IPS-18c (cell line): ENCODE measurements around the gene TNRC6A.
"Not testable (repeated sequence)": the region's sequence is repeated elsewhere in the genome, so short reads cannot be mapped to it uniquely, and the experiment has no call there.

Source experiments
- H3K4me3 ChIP-seq: 2 replicates; pipeline ENCODE4 v1.7.0; 2013; ENCODE audit warnings: low read depth, mild to moderate bottlenecking, low read length, moderate library complexity; ENCODE audit not compliant: insufficient read depth
- H3K9me3 ChIP-seq: one replicate; pipeline ENCODE4 v1.6.1; 2013; ENCODE audit warnings: mild to moderate bottlenecking, low read length, moderate library complexity; ENCODE audit not compliant: control insufficient read depth, insufficient read depth

TNRC6A gene

DNA sequence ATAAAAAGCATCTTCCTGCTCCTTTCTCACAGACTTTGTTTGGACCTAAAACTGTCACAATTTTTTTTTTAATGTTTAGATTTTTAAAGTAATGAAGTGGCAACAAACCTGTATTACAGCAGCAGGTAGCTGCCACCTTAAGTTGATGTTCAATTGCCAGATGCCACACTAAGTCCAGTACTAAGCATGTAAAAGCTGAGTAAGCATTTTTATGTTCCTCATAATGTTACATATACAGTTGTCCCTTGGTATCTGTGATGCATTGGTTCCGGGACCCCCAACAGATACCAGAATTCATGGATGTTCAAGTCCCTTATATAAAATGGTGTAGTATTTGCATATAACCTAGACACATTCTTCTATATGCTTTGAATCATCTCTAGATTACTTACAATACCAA, 45.1 kb downstream of the TNRC6A start:
- no peak overlapping the region for H3K4me3 ChIP-seq
- no peaks in the 10 kb centered on the region for H3K9me3 ChIP-seq

DNA sequence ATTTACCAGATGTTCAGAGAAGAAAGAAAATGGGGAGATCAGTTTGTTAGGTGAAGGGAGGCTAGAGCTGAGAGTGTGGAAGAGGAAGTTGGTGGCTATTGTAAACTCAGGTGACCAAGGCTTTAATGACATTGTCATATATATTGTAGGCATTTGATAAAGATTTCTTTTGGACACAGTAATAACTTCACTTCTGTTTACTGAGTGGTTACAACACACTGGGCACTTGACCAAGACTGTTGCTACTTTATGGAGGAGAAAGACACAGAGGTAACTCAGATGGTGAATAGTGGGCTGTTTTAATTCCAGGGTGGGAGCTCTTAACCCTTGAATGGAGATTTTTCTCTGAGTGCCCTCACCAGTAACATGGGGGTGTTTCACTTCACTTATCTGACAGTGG, 46.0 kb downstream of the TNRC6A start:
- H3K9me3 ChIP-seq: no peaks in the 10 kb centered on the region
- H3K4me3 ChIP-seq: no peak overlapping the region

DNA sequence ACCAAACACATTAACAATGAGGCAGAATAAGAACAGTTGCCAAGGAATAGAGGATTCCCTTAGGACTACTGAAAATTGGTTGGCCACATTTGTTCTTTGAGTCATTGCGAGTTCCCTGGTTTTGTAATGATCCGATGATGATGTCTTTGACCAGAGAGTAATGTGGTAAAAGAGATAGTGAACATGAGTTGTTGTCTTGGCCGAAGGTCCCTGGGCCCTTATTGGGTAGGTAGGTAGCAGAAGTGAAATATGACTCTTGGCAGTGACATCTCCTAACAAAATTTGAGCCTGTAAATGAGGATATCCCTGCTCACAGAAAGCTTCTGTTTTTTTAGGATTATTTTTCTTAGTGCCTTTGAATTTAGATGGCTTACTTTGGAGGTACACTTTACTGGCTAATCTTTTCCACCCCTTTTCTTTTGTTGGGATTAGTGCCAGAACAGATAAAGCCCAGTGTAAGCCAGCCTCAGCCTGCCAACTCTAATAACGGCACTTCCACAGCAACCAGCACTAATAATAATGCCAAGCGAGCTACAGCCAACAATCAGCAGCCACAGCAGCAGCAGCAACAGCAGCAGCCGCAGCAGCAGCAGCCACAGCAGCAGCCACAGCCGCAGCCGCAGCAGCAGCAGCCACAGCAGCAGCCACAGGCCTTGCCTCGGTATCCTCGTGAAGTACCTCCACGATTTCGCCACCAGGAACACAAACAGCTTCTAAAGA, 47.2 kb downstream of the TNRC6A start:
- no peak overlapping the region for H3K4me3 ChIP-seq
- H3K9me3 ChIP-seq: no peaks in the 10 kb centered on the region

DNA sequence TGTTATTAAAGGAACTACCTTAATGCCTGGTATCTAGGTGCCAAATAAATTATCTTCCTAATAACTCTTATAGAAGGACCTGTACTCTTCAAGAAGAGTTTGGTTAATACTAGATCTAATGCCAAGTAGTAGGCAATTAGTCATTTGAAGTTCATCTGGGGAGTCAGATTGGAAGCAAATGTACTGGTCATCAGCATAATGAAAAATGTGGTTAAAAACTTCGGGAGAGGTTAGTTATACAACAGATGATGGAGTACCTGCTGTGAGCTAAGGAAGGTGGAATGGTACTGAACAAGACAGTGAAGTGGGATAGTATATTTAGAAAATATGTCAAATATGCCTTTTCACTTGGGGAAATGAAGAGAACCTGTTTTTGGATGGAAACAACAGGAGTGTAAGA, 49.2 kb downstream of the TNRC6A start:
- H3K4me3 ChIP-seq: no peak overlapping the region
- H3K9me3 ChIP-seq: no peaks in the 10 kb centered on the region

DNA sequence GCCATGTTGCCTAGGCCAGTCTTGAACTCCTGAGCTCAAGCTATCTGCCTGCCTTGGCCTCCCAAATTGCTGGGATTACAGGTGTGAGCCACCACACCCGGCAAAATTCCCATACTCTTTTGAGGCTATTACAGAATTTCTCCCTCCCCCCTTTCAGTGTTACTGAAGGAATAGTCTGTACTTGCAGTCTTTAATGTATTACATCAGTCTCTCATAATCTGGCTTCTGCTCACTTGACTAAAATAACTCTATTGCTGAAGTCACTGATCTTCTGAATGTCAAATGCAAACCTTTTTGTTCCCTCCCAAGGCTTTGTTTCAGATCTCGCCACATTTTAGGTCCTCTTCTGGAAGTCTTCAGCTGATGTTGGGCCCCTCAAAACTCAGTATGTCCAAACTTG, 51.8 kb downstream of the TNRC6A start:
- Histone ChIP-seq H3K4me3 (no peak overlapping the region), H3K9me3 (no peaks in the 10 kb centered on the region)

DNA sequence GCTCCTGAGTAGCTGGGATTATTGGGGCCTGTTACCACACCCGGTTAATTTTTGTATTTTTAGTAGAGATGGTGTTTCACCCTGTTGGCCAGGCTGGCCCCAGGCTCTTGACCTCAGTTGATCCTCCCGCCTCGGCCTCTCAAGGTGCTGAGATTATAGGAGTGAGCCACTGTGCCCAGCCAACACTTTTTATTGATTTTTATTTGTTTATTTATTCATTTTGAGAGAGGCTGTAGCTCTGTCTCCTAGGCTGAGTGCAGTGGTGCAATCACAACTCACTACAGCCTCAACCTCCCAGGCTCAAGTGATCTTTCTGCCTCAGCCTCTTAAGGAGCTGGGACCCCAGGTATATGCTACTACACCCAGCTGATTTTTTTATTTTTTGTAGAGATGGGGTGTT, 54.7 kb downstream of the TNRC6A start:
- H3K9me3 ChIP-seq: no peaks in the 10 kb centered on the region
- H3K4me3 ChIP-seq: no peak overlapping the region

DNA sequence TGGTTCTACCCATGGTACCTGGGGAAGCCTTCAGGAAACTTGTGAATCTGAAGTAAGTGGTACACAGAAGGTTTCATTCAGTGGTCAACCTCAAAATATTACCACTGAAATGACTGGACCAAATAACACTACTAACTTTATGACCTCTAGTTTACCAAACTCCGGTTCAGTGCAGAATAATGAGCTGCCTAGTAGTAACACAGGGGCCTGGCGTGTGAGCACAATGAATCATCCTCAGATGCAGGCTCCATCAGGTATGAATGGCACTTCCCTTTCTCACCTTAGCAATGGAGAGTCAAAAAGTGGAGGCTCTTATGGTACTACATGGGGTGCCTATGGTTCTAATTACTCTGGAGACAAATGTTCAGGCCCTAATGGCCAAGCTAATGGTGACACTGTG, 60.4 kb downstream of the TNRC6A start:
- no peak overlapping the region for H3K4me3 ChIP-seq

DNA sequence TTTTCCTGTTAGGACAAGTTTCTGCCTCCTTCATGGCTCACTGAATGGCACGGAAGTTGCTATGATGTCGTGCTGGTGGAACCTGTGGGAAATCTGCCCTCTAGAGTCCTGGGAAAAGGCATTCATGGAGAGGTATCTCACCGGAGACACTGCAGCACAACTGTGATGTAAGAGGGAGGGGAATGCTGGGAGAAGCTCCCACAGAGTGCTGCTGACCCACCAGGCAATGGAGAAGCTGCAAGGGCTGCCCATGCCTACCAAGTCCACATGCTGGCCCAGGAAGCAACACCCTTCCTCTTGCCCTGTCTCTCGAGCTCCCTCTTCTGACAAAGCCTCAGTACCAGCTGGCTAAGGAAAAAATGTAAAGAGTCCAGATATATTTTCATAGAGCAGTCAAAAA, 71.1 kb downstream of the TNRC6A start:
- Histone ChIP-seq H3K9me3 (no peaks in the 10 kb centered on the region), H3K4me3 (no peak overlapping the region)

More for the DNA sequence above, 60.4 kb downstream of the TNRC6A start:
- H3K9me3 ChIP-seq: no peaks in the 10 kb centered on the region

DNA sequence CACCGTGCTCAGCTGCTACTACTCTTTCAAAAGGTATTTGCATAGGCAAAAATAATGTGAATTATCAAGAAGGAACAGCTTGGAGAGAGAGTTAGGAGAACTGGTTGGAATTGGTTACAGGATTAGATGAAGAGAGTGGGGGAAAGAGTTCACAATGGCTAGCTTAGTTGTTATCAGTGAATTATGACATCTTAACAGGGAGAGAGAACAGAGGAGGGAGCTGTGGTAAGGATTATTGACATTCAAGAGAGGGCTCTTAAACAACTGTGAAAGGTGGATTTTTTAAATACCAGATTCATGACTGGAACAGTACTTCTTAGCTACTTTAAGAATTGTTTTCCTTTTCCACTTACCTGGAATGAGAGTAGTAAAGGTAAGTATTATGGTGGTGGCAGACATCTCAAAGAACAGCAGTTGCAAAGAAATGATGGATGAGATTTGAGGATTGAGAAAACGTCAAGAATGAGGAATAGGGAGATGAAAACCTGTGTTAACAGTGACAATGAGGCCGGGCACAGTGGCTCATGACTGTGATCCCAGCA, 72.4 kb downstream of the TNRC6A start:
- Histone ChIP-seq H3K9me3 (no peaks in the 10 kb centered on the region), H3K4me3 (no peak overlapping the region)

DNA sequence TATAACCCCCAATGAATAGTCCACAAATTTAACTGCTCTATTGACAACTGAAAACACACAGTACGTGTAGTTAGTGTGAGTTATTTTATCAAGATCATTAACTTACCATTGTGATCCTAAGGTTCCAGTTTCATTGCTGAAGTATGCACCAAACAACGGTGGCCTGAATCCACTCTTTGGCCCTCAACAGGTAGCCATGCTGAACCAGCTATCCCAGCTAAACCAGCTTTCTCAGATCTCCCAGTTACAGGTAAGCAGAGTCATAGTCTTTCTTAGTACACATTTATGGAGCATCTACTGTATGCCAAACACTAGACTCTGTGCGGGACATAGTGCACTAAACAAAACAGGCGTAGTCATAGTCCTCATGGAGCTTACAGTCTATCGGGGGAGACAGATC, 76.0 kb downstream of the TNRC6A start:
- no peaks in the 10 kb centered on the region for H3K9me3 ChIP-seq
- H3K4me3 ChIP-seq: no peak overlapping the region

DNA sequence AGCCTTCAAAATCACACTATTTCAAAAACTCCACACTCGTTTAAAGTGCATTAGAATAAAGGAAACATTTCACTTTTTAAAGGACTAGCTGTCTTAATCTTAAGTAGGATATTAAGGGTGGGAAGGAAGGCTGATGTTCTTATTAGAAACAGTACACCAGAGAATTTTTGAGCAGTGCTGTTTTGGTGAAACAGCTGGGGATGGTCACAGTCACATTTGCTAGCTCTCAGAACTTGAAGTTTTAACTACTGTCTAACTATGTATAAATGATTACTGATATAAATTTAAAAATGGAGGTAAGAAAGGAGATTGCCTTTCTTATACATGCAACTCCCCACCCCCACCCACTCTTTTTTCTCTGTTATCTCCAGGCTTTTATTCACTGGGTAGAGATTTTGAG, 77.8 kb downstream of the TNRC6A start:
- Histone ChIP-seq H3K9me3 (no peaks in the 10 kb centered on the region), H3K4me3 (no peak overlapping the region)

DNA sequence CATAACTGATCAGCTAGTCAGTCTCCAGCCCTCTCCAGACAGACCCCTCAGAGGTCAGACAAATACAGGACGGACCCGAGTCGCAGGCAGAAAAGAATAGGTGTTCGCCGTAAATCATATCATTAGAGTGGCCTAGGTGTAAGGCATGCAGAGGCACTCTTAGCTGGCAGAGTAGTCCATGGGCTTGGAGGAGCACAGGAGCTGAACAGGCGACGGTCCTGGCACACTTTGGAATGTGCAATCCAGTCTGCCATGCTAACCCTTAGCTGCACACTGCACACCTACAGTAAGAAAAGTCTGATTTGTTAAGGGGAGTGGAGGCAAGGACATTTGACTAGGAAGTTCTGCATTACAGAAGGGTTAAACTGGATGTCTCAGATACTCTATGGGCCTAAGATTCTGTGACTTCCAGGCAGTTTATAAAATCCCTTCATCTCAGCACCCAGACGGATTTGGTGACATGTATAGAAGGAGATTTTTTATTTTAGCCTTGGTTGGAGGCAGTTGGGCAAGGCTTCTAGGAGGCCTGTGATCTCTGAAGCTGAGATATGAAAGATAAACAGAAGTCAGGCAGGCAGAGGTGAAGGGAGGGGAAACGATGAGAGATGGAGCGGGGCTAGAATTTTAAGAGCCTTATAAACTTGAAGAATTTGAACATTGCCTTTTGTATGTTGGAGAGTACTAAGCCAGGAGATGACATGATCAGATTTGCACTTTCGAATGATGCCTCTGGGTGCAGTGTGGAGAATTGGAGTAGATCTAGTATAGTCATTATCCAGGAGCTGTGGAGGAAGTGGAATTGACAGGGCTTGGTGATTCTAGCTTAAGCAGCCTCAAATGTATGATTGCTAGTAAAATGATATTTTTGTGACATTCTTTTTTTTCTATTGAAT, 81.7 kb downstream of the TNRC6A start:
- no peaks in the 10 kb centered on the region for H3K9me3 ChIP-seq
- no peak overlapping the region for H3K4me3 ChIP-seq

DNA sequence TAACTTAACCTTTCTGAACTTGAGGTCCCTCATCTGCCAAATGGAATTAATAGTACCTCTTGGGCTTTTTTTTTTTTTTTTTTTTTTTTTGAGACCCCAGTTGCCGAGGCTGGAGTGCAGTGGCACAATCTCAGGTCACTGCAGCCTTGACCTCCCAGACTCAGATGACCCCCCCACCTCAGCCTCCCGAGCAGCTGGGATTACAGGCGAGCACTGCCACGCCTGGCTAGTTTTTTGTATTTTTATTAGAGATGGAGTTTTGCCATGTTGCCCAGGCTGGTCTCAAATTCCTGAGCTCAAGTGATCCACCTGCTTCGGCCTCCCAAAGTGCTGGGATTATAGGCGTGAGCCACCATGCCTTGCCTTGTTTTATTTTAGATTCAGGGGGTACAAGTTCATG, 83.4 kb downstream of the TNRC6A start:
- H3K9me3 ChIP-seq: not testable (repeated sequence)

DNA sequence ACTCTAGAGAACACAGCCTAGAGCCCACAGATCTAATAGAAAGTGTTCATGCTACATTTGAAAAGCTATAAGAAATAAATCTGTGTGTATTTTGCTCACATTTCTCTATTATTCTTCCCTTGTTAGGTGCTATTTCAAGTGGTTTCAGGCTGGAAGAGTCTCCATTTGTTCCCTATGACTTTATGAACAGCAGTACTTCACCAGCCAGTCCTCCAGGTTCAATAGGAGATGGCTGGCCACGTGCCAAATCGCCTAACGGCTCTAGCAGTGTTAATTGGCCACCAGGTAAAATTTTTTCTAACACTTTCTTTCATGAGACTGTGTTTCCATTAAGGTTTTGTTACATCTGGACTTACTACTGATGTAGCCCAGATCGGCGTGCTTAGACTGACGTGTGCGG, 85.6 kb downstream of the TNRC6A start:
- H3K9me3 ChIP-seq: no peaks in the 10 kb centered on the region
- H3K4me3 ChIP-seq: no peak overlapping the region

More for the DNA sequence above, 83.4 kb downstream of the TNRC6A start:
- H3K4me3 ChIP-seq: not testable (repeated sequence)

DNA sequence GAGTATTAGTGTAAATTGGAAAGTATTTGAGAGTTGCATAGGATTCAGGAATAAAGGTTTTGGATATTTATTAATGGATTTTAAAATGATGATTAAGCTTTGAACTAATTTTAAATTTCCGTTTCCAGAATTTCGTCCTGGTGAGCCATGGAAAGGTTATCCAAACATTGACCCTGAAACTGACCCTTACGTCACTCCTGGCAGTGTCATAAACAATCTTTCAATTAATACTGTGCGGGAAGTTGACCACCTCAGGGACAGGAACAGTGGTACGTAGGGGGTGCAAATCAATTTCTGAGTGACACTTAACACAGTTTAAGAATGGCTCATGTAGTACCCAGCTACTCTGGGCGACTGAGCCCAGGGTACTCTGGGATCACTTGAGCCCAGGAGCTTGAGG, 87.2 kb downstream of the TNRC6A start:
- H3K4me3 ChIP-seq: no peak overlapping the region

DNA sequence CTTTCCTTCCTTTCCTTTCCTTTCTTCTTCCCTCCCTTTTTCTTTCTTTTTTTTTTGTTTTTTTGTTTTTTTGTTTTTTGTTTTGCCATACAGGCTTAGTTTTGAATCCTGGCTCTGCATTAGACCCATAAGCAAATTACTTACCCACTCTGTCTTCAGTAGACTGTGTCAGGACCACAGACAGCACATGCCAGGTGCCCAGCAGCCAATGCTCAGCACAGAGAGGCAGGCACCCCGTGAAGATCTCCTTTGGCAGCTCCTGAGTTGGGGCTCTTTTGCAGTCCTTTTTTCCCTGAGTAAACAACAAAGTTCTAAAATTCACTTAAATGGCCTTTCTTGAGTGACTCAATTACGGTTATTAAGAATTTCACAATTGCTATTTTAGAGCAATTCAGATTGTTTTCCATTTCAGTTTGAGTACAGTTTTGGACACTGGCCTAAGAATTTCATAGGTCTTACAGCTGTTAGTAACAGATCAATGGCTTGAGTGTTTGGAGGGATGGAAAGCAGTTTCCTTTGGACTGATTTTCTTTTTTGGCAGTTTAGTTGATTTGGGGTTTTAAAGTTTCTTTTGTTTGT, 90.1 kb downstream of the TNRC6A start:
- no peak overlapping the region for H3K4me3 ChIP-seq
- H3K9me3 ChIP-seq: no peaks in the 10 kb centered on the region

More for the DNA sequence above, 87.2 kb downstream of the TNRC6A start:
- H3K9me3 ChIP-seq: no peaks in the 10 kb centered on the region

DNA sequence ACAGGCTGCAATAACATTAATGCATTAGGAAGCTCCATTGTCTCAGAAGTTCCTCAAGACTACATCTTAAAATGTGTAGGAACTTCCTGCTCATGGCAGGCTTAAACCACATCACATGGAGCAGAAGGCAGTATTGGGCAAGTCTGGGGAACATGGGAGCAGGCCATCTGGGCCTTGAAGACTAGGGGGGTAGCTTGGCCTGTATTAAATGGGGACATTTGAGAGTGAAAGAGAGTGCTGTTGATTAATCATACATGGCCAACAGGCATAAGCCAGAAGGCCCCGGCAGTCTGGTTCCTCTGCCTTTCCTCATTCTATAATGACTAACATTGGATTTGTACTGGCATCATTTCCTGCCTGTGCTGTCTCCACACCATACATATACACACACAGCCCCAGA, 91.1 kb downstream of the TNRC6A start:
- H3K9me3 ChIP-seq: no peaks in the 10 kb centered on the region
- no peak overlapping the region for H3K4me3 ChIP-seq

DNA sequence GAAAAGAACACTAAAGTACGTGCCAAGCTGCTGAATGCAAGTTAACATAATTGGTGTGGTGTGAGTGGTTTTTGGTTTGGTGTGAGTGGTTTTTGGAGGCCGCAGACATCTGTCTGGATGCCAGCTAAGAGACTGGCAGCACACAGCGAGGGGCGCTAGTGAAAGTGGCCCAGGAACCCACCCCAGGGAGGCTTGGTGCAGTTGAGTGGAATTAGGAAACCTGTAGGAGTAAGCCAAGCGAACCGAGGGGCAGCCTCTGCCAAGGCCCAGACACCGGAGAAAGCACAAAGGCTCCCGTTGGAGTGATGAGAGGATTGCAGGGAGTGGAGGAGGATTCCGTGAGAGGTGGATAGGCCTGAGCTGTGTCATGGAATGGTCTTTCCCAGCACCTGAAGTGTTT, 91.7 kb downstream of the TNRC6A start:
- no peak overlapping the region for H3K4me3 ChIP-seq
- no peaks in the 10 kb centered on the region for H3K9me3 ChIP-seq
